GM18951 (cell line): ENCODE results near the gene SERBP1.
"Not testable (repeated sequence)": the region's sequence is repeated elsewhere in the genome, so short reads cannot be mapped to it uniquely, and the experiment has no call there.

ENCODE experiments used
- POLR2A ChIP-seq: IDR thresholded peaks from 4 replicates; pipeline ENCODE4 v1.6.1; 2011; ENCODE audit warnings: mild to moderate bottlenecking; ENCODE audit not compliant: insufficient read length, insufficient read depth; ENCODE audit errors: extremely low read depth
- in situ Hi-C: fragments of 300-500 bp; cut with MboI; formaldehyde crosslinking; loops from one replicate; pipeline ENCODE4 v1.12.0; 2022; ENCODE audit warnings: low sequenced_read_pairs, mixed read lengths, inconsistent platforms; ENCODE audit not compliant: unreplicated experiment

The SERBP1 gene

GRCh38 chr1:67407498-67407897 lies 22.7 kb downstream of the SERBP1 start:
- in situ Hi-C loops, result no loop called here
- no peak for TF ChIP-seq POLR2A

- in situ Hi-C loops, result no loop called here
- TF ChIP-seq POLR2A, result no peak
Measured at GRCh38 chr1:67405473-67406245, 24.5 kb downstream of the SERBP1 start.

GRCh38 chr1:67404212-67404620 lies 26.0 kb downstream of the SERBP1 start:
- no peak for TF ChIP-seq POLR2A
- in situ Hi-C loops, result no loop called here

- in situ Hi-C loops, result no loop called here
- TF ChIP-seq POLR2A, result no peak
Measured at GRCh38 chr1:67401443-67401842, 28.8 kb downstream of the SERBP1 start.

- in situ Hi-C loops, result not testable (repeated sequence)
Measured at GRCh38 chr1:67400029-67400786, 30.0 kb downstream of the SERBP1 start.

- TF ChIP-seq POLR2A, result no peak
- in situ Hi-C loops, result no loop called here
Measured at GRCh38 chr1:67399199-67399993, 30.8 kb downstream of the SERBP1 start.

GRCh38 chr1:67394548-67394947 lies 35.7 kb downstream of the SERBP1 start:
- no peak for TF ChIP-seq POLR2A
- in situ Hi-C loops, result no loop called here

- in situ Hi-C loops, result no loop called here
- TF ChIP-seq POLR2A, result no peak
Measured at GRCh38 chr1:67393737-67394136, 36.5 kb downstream of the SERBP1 start.

GRCh38 chr1:67393240-67393639 lies 37.0 kb downstream of the SERBP1 start:
- in situ Hi-C loops, result no loop called here
- no peak for TF ChIP-seq POLR2A

- in situ Hi-C loops, result no loop called here
- TF ChIP-seq POLR2A, result no peak
Measured at GRCh38 chr1:67390041-67390887, 39.9 kb downstream of the SERBP1 start.

GRCh38 chr1:67383999-67384638 lies 46.1 kb downstream of the SERBP1 start:
- no peak for TF ChIP-seq POLR2A
- in situ Hi-C loops, result no loop called here

GRCh38 chr1:67382292-67382691 lies 47.9 kb downstream of the SERBP1 start:
- TF ChIP-seq POLR2A, result no peak
- in situ Hi-C loops, result no loop called here
